Measurements from ENCODE around the gene BORCS6.

BORCS6 gene

GRCh38 chr17:8235676-8236075, 45.7 kb upstream of the BORCS6 start:
- H3K4me2 ChIP-seq (ENCODE audit: low read depth, low read length, poor library complexity, severe bottlenecking) = no peak overlapping the region
- H3F3A ChIP-seq (ENCODE audit: insufficient read depth) = 0 out of 2 replicates have a peak, but pooled peaks cover 3% of the 10 kb centered on the region
- H3K9ac ChIP-seq (ENCODE audit: low read length) = no peak overlapping the region
- TF ChIP-seq EZH2phosphoT487 (conservative IDR thresholded peaks at IDR 0.05; ENCODE audit: low read length) (no peak), CTCF (IDR thresholded peaks at IDR 0.05; ENCODE audit: insufficient read depth, low read length, poor library complexity, severe bottlenecking) (no peak)
- H2AFZ ChIP-seq (ENCODE audit: low read depth, low read length, severe bottlenecking) = no peak overlapping the region
- H4K20me1 ChIP-seq (ENCODE audit: low read depth, low read length) = no peaks in the 10 kb centered on the region
- H3K36me3 ChIP-seq (ENCODE audit: low read length) = peaks cover 7% of the 10 kb centered on the region; the same call in 1 of the 2 replicates
- no peaks in the 10 kb centered on the region for H3K27me3 ChIP-seq (ENCODE audit: low read length)
- H3K9me2 ChIP-seq (replicated peaks; ENCODE audit: insufficient read depth, low read length) = no peaks in the 10 kb centered on the region
- H3K79me2 ChIP-seq (ENCODE audit: insufficient read depth, low read length) = no peaks in the 10 kb centered on the region
- H3K9me3 ChIP-seq (ENCODE audit: insufficient read depth, low read length) = no peaks in the 10 kb centered on the region
- H3K4me3 ChIP-seq (ENCODE audit: insufficient read depth, low read length, poor library complexity, severe bottlenecking) = no peak overlapping the region
- H3K27ac ChIP-seq (ENCODE audit: low read depth, low read length) = no peak overlapping the region

GRCh38 chr17:8234361-8235270, 44.6 kb upstream of the BORCS6 start:
- no peak for TF ChIP-seq CTCF (IDR thresholded peaks at IDR 0.05; ENCODE audit: insufficient read depth, low read length, poor library complexity, severe bottlenecking)
- no peak for TF ChIP-seq EZH2phosphoT487 (conservative IDR thresholded peaks at IDR 0.05; ENCODE audit: low read length)
- Histone ChIP-seq H3K36me3 (ENCODE audit: low read length) (peaks cover 7% of the 10 kb centered on the region; the same call in 1 of the 2 replicates), H3K79me2 (ENCODE audit: insufficient read depth, low read length) (no peaks in the 10 kb centered on the region)

GRCh38 chr17:8231701-8232100, 41.7 kb upstream of the BORCS6 start:
- peaks cover 4% of the 10 kb centered on the region; the same call in 1 of the 2 replicates for H3K36me3 ChIP-seq (ENCODE audit: low read length)
- no peaks in the 10 kb centered on the region for H4K20me1 ChIP-seq (ENCODE audit: low read depth, low read length)
- no peak overlapping the region for H2AFZ ChIP-seq (ENCODE audit: low read depth, low read length, severe bottlenecking)
- H3K27ac ChIP-seq (ENCODE audit: low read depth, low read length) = no peak overlapping the region
- TF ChIP-seq EZH2phosphoT487 (conservative IDR thresholded peaks at IDR 0.05; ENCODE audit: low read length) (no peak), CTCF (IDR thresholded peaks at IDR 0.05; ENCODE audit: insufficient read depth, low read length, poor library complexity, severe bottlenecking) (no peak)
- no peak overlapping the region for H3K4me2 ChIP-seq (ENCODE audit: low read depth, low read length, poor library complexity, severe bottlenecking)
- H3K9me3 ChIP-seq (ENCODE audit: insufficient read depth, low read length) = no peaks in the 10 kb centered on the region
- H3K27me3 ChIP-seq (ENCODE audit: low read length) = no peaks in the 10 kb centered on the region
- H3K9me2 ChIP-seq (replicated peaks; ENCODE audit: insufficient read depth, low read length) = no peaks in the 10 kb centered on the region
- no peak overlapping the region for H3K9ac ChIP-seq (ENCODE audit: low read length)
- no peaks in the 10 kb centered on the region for H3K79me2 ChIP-seq (ENCODE audit: insufficient read depth, low read length)
- no peak overlapping the region for H3K4me3 ChIP-seq (ENCODE audit: insufficient read depth, low read length, poor library complexity, severe bottlenecking)
- 0 out of 2 replicates have a peak, but pooled peaks cover under 1% of the 10 kb centered on the region for H3F3A ChIP-seq (ENCODE audit: insufficient read depth)

More at GRCh38 chr17:8234361-8235270, 44.6 kb upstream of the BORCS6 start:
- Histone ChIP-seq H3K9ac (ENCODE audit: low read length) (no peak overlapping the region), H3K9me2 (replicated peaks; ENCODE audit: insufficient read depth, low read length) (no peaks in the 10 kb centered on the region), H2AFZ (ENCODE audit: low read depth, low read length, severe bottlenecking) (no peak overlapping the region), H3K27ac (ENCODE audit: low read depth, low read length) (no peak overlapping the region), H3F3A (ENCODE audit: insufficient read depth) (0 out of 2 replicates have a peak, but pooled peaks cover 3% of the 10 kb centered on the region), H3K9me3 (ENCODE audit: insufficient read depth, low read length) (no peaks in the 10 kb centered on the region), H3K4me2 (ENCODE audit: low read depth, low read length, poor library complexity, severe bottlenecking) (no peak overlapping the region), H4K20me1 (ENCODE audit: low read depth, low read length) (no peaks in the 10 kb centered on the region), H3K27me3 (ENCODE audit: low read length) (no peaks in the 10 kb centered on the region), H3K4me3 (ENCODE audit: insufficient read depth, low read length, poor library complexity, severe bottlenecking) (no peak overlapping the region)

All from SU-DHL-6 (cell line).